ENCODE measurements around the gene ELF4.
"Not testable (repeated sequence)": the region's sequence is repeated elsewhere in the genome, so short reads cannot be mapped to it uniquely, and the experiment has no call there.

ELF4 gene

GRCh38 chrX:130120746-130121504 is 10.6 kb upstream of the ELF4 start:
- H3K4me3 ChIP-seq (ENCODE audit: low read depth, low read length): peak overlapping the region; percentile 52
- peak; percentile 38 for TF ChIP-seq CTCF (conservative IDR thresholded peaks at IDR 0.05; ENCODE audit: low read depth, low read length)
- DNase-seq (ENCODE audit: low read depth): peak; percentile 77

GRCh38 chrX:130120321-130120731 is 10.0 kb upstream of the ELF4 start:
- TF ChIP-seq CTCF (conservative IDR thresholded peaks at IDR 0.05; ENCODE audit: low read depth, low read length): no peak
- peak overlapping the region; percentile 52 for H3K4me3 ChIP-seq (ENCODE audit: low read depth, low read length)
- no peak for DNase-seq (ENCODE audit: low read depth)

GRCh38 chrX:130119312-130119898 is 9.1 kb upstream of the ELF4 start:
- no peak overlapping the region for H3K4me3 ChIP-seq (ENCODE audit: low read depth, low read length)
- TF ChIP-seq CTCF (conservative IDR thresholded peaks at IDR 0.05; ENCODE audit: low read depth, low read length): no peak
- DNase-seq (ENCODE audit: low read depth): no peak

- peak; percentile 89 for DNase-seq (ENCODE audit: low read depth)
- TF ChIP-seq CTCF (conservative IDR thresholded peaks at IDR 0.05; ENCODE audit: low read depth, low read length): no peak
- H3K4me3 ChIP-seq (ENCODE audit: low read depth, low read length): peak overlapping the region; percentile 30
These were observed 8.4 kb upstream of the ELF4 start for GRCh38 chrX:130118441-130119311.

- DNase-seq (ENCODE audit: low read depth): no peak
- TF ChIP-seq CTCF (conservative IDR thresholded peaks at IDR 0.05; ENCODE audit: low read depth, low read length): no peak
- H3K4me3 ChIP-seq (ENCODE audit: low read depth, low read length): no peak overlapping the region
These were observed 6.9 kb upstream of the ELF4 start for GRCh38 chrX:130117166-130117565.

GRCh38 chrX:130115119-130115885 is 5.0 kb upstream of the ELF4 start:
- DNase-seq (ENCODE audit: low read depth): peak; percentile 69
- H3K4me3 ChIP-seq (ENCODE audit: low read depth, low read length): not testable (repeated sequence)

All from choroid plexus epithelial cell (primary cell).